Vagina (tissue), 2 donors: Measurements from ENCODE around the gene ATP1A4. TPM values are rescaled to one million over a fixed set of nuclear protein-coding genes. Genes with fewer than 3 reads are reported as not detected.

Source experiments
- DNase-seq, 2 donors: peaks; one replicate each; pipeline ENCODE4 v3.0.0-alpha.2; 2017; ENCODE audit errors: extremely low spot score in 2 of 2
- H3K27ac ChIP-seq: fragments of 200-600 bp; sonication (generic); one replicate; pipeline ENCODE4 v1.5.1; 2019
- H3K27me3 ChIP-seq: fragments of 200-600 bp; sonication (generic); one replicate; pipeline ENCODE4 v1.5.1; 2019
- H3K36me3 ChIP-seq, 2 donors: fragments of 200-600 bp; sonication (generic); one replicate each; pipeline ENCODE4 v1.5.1; 2017 to 2019
- H3K4me1 ChIP-seq: fragments of 200-600 bp; sonication (generic); one replicate; pipeline ENCODE4 v1.5.1; 2019
- H3K4me3 ChIP-seq, 2 donors: fragments of 200-600 bp; sonication (generic); 1 replicate in 1 of 2; 2 replicates in 1 of 2; pipeline ENCODE4 v1.5.1; 2016 to 2019
- H3K9me3 ChIP-seq: fragments of 200-600 bp; sonication (generic); one replicate; pipeline ENCODE4 v1.5.1; 2019
- POLR2A ChIP-seq, 2 donors: fragments of 450-650 bp; IDR thresholded peaks; one replicate each; pipeline ENCODE4 v1.6.1; 2017; ENCODE audit warnings: antibody characterized with exemption in 2 of 2, mild to moderate bottlenecking in 2 of 2, moderate library complexity in 2 of 2
- POLR2AphosphoS5 ChIP-seq, 2 donors: sonication (generic); formaldehyde crosslinking; IDR thresholded peaks; one replicate each; pipeline ENCODE4 v1.9.0; 2017; ENCODE audit warnings: antibody characterized with exemption in 2 of 2, mild to moderate bottlenecking in 2 of 2, low read depth in 1 of 2; ENCODE audit not compliant: insufficient read depth in 1 of 2
- intact Hi-C: fragments of 100-400 bp; cut with DNase I; formaldehyde crosslinking; loops from one replicate; pipeline ENCODE4 v1.15.1; 2023
- total RNA-seq: library from RNA; depleted of rRNA; stranded (reverse); fragments of >200 nt; gene quantifications from one replicate; pipeline ENCODE4 v1.2.3, GENCODE V29; 2016
- TF ChIP-seq, protein P1 (sequence below), 3 experiments: fragments of 450-650 bp in 2 of 3; fragments of 200-600 bp in 1 of 3; sonication (generic) in 1 of 3; IDR thresholded peaks; one replicate each; pipeline ENCODE4 v1.5.1; 2017 to 2019; ENCODE audit warnings: antibody characterized with exemption in 3 of 3, mild to moderate bottlenecking in 2 of 3, moderate library complexity in 2 of 3

The ATP1A4 gene
- total RNA-seq, 1 donor from 2014 or later = not detected

DNA sequence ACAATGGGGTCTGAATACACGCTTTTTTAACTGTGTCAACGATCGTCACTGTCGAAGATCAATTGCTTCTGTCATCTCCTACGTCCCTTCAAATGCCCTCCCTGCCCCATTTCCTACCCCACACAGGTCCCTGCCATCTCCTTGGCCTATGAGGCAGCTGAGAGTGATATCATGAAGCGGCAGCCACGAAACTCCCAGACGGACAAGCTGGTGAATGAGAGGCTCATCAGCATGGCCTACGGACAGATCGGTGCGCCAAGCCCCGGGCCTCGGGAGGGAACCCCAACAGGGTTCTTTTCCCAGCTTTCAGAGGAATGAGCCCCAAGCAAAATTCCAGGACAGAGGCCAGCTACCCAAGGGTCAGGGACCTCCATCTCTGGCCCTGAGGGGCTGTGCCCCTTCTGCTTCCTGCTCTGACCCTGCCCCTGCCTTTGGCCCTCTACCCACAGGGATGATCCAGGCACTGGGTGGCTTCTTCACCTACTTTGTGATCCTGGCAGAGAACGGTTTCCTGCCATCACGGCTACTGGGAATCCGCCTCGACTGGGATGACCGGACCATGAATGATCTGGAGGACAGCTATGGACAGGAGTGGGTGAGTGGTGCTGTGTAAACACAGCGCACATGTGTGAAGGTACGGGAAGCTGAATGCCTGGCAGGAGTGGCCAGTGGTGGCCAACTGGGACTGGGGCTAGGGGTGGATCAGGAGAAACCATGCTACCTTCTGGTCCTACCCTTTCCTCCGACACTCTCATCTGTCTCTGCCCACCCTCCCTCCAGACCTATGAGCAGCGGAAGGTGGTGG, 15.1 kb upstream of the ATP1A4 start:
- no peak overlapping the region for H3K27ac ChIP-seq
- H3K4me3 ChIP-seq = no peak overlapping the region
- no peaks in the 10 kb centered on the region for H3K9me3 ChIP-seq
- DNase-seq = no peak
- no peaks in the 10 kb centered on the region for H3K27me3 ChIP-seq
- no peaks in the 10 kb centered on the region for H3K4me1 ChIP-seq
- intact Hi-C loops = no loop called here
- no peaks in the 10 kb centered on the region for H3K36me3 ChIP-seq
- TF ChIP-seq POLR2AphosphoS5 (IDR thresholded peaks at IDR 0.05; ENCODE audit: insufficient read depth in 1 of 2, low read depth in 1 of 2) (no peak), POLR2A (IDR thresholded peaks at IDR 0.05) (no peak)
- TF ChIP-seq, protein P1, sequence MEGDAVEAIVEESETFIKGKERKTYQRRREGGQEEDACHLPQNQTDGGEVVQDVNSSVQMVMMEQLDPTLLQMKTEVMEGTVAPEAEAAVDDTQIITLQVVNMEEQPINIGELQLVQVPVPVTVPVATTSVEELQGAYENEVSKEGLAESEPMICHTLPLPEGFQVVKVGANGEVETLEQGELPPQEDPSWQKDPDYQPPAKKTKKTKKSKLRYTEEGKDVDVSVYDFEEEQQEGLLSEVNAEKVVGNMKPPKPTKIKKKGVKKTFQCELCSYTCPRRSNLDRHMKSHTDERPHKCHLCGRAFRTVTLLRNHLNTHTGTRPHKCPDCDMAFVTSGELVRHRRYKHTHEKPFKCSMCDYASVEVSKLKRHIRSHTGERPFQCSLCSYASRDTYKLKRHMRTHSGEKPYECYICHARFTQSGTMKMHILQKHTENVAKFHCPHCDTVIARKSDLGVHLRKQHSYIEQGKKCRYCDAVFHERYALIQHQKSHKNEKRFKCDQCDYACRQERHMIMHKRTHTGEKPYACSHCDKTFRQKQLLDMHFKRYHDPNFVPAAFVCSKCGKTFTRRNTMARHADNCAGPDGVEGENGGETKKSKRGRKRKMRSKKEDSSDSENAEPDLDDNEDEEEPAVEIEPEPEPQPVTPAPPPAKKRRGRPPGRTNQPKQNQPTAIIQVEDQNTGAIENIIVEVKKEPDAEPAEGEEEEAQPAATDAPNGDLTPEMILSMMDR (IDR thresholded peaks at IDR 0.05) = no peak

DNA sequence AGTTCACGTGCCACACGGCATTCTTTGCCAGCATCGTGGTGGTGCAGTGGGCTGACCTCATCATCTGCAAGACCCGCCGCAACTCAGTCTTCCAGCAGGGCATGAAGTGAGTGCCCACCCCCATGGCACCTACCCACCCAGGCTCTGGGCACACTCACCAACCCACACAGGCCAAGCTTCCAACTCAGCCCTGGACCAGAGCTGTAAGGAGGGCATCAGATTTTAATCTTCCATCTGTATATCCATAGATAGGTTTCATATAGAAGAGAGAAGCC, 14.5 kb upstream of the ATP1A4 start:
- Histone ChIP-seq H3K4me1 (no peaks in the 10 kb centered on the region), H3K9me3 (no peaks in the 10 kb centered on the region), H3K27ac (no peak overlapping the region), H3K4me3 (no peak overlapping the region), H3K27me3 (no peaks in the 10 kb centered on the region), H3K36me3 (no peaks in the 10 kb centered on the region)
- no peak for DNase-seq
- no peak for TF ChIP-seq POLR2A (IDR thresholded peaks at IDR 0.05)
- TF ChIP-seq, protein P1 (IDR thresholded peaks at IDR 0.05) = no peak
- TF ChIP-seq POLR2AphosphoS5 (IDR thresholded peaks at IDR 0.05; ENCODE audit: insufficient read depth in 1 of 2, low read depth in 1 of 2) = no peak
- intact Hi-C loops = no loop called here

DNA sequence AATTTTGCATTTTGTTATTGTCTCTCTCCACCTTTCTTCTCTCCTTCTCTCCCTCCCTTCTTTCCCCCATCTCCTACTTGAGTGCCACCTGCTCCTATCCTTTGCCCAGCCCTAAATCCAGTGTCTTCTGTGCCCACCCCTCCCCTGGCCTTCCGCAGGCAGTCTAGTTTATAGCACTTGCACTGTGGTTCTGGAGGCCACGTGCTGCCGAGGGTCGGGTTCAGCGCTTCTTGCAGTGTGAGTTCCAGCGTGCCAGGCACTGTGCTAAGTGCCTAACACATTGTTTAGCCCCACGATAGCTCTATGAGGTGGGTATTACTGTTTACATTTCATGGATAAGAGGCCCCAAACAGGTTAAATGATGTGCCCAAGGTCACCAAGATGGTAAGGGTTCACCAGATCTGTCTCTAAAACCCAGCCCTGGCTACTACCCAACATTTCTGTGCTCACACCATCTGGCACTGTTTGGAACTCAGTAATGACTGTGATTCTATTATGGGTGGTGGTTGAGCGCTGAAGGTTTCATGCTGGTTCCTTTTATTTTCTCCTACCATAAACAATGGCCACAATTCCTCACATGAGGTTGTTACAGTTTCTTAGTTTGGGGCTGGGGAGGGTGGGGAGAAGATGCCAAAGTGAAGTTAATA, 14.1 kb upstream of the ATP1A4 start:
- Histone ChIP-seq H3K4me1 (no peaks in the 10 kb centered on the region), H3K36me3 (no peaks in the 10 kb centered on the region), H3K27me3 (no peaks in the 10 kb centered on the region), H3K9me3 (no peaks in the 10 kb centered on the region), H3K27ac (no peak overlapping the region), H3K4me3 (no peak overlapping the region)
- DNase-seq = no peak
- no peak for TF ChIP-seq POLR2AphosphoS5 (IDR thresholded peaks at IDR 0.05; ENCODE audit: insufficient read depth in 1 of 2, low read depth in 1 of 2)
- TF ChIP-seq, protein P1 (IDR thresholded peaks at IDR 0.05) = no peak
- no peak for TF ChIP-seq POLR2A (IDR thresholded peaks at IDR 0.05)
- intact Hi-C loops = no loop called here

DNA sequence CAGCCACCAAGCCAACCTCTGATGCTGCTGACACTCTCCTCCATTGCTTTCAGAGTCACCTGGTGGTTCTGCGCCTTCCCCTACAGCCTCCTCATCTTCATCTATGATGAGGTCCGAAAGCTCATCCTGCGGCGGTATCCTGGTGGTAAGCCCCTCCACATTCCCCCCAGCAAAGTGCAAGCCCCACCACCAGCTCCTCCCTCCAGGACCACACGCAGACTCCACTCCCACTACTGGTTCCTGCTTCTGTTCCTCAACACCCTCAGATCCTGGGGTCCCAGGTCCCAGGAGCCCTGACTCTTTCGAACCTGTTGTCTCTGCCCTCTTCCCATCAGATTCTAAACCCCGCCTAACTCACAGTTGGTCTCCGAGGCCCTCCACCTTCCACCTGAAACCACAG, 11.6 kb upstream of the ATP1A4 start:
- Histone ChIP-seq H3K36me3 (no peaks in the 10 kb centered on the region), H3K27me3 (no peaks in the 10 kb centered on the region), H3K4me1 (no peaks in the 10 kb centered on the region), H3K27ac (no peak overlapping the region), H3K9me3 (no peaks in the 10 kb centered on the region), H3K4me3 (no peak overlapping the region)
- no peak for DNase-seq
- intact Hi-C loops = no loop called here
- TF ChIP-seq, protein P1 (IDR thresholded peaks at IDR 0.05) = no peak
- TF ChIP-seq POLR2AphosphoS5 (IDR thresholded peaks at IDR 0.05; ENCODE audit: insufficient read depth in 1 of 2, low read depth in 1 of 2) = no peak
- no peak for TF ChIP-seq POLR2A (IDR thresholded peaks at IDR 0.05)

DNA sequence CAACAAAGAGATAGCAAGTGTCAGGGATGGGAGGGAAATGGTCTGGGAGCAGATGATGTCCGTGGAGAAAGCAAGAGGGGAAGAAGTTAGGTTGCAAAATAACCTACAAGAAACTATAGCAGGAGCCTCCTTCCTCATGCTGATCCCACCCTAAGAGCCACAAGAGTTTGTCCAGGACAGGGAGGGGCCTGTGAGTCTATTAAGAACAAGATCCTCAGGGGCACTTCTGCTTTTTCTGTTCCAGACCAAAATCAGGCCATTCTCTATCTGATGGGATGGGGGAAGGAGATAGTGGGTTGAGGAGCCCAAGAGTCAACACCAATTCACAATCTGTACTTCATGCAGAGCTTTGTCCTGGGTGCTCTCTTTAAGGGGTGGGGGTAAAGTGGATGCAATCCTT, 7.7 kb upstream of the ATP1A4 start:
- H3K4me1 ChIP-seq = no peaks in the 10 kb centered on the region
- intact Hi-C loops = no loop called here
- no peak overlapping the region for H3K27ac ChIP-seq
- no peaks in the 10 kb centered on the region for H3K27me3 ChIP-seq
- H3K9me3 ChIP-seq = no peaks in the 10 kb centered on the region
- H3K36me3 ChIP-seq = no peaks in the 10 kb centered on the region
- TF ChIP-seq, protein P1 (IDR thresholded peaks at IDR 0.05) = no peak
- no peak for TF ChIP-seq POLR2A (IDR thresholded peaks at IDR 0.05)
- TF ChIP-seq POLR2AphosphoS5 (IDR thresholded peaks at IDR 0.05; ENCODE audit: insufficient read depth in 1 of 2, low read depth in 1 of 2) = no peak
- H3K4me3 ChIP-seq = no peak overlapping the region
- no peak for DNase-seq
